HCT116 (cell line): ENCODE measurements around the gene PPP1CB. TPM values are rescaled to one million over a fixed set of nuclear protein-coding genes. Genes with fewer than 3 reads are reported as not detected.

Source experiments
- ATAC-seq: fragments of 200-7000 bp; cut with Tn5 transposase; 2 replicates; pipeline ENCODE4 v1.9.1; 2020; ENCODE audit warnings: mild to moderate bottlenecking, moderate library complexity
- BruUV-seq: library from RNA; stranded (reverse); fragments of 400-500 nt; replicated peaks from 2 replicates; lab custom pipeline; 2021; lab: Mats Ljungman, UMichigan
- CTCF ChIA-PET: fragments of 300-600 bp; sonication (Branson Sonifier 250); formaldehyde crosslinking; loops from one replicate; lab custom pipeline; 2021; ENCODE audit warnings: antibody characterized with exemption; lab: Charles Lee
- POLR2A ChIA-PET: fragments of 300-600, 350-600 bp; sonication (Branson Sonifier 250); formaldehyde crosslinking; loops from one replicate; lab custom pipeline; 2021; ENCODE audit warnings: antibody characterized with exemption; lab: Charles Lee
- RAD21 ChIA-PET, 2 experiments: fragments of 300-600 bp; sonication (Branson Sonifier 250); formaldehyde crosslinking; loops; one replicate each; lab custom pipeline; 2023; ENCODE audit warnings: low total read pairs in 2 of 2; ENCODE audit not compliant: uncharacterized antibody in 2 of 2, unreplicated experiment in 2 of 2, low non-redundant PET in 1 of 2; lab: Charles Lee
- DNase-seq: peaks from one replicate; pipeline ENCODE4 v3.0.0-alpha.2; 2010; ENCODE audit warnings: low read depth, low spot score
- H2AFZ ChIP-seq: fragments of 200-600 bp; shearing (Covaris generic), sonication (generic); 2 replicates; pipeline ENCODE4 v1.6.1; 2017; ENCODE audit warnings: low read depth, mixed run types, mixed read lengths, antibody characterized with exemption, low read length; ENCODE audit not compliant: poor library complexity, severe bottlenecking
- H3K27ac ChIP-seq: 2 replicates; pipeline ENCODE4 v1.5.1; 2012; ENCODE audit warnings: low read depth, low read length
- H3K27me3 ChIP-seq: fragments of 200-600 bp; sonication (generic); 2 replicates; pipeline ENCODE4 v1.6.1; 2016; ENCODE audit warnings: mixed run types, low read length, mixed read lengths; ENCODE audit not compliant: insufficient read depth
- H3K36me3 ChIP-seq, 2 experiments: fragments of 200-500 bp in 1 of 2; fragments of 200-600 bp in 1 of 2; sonication (Bioruptor generic) in 1 of 2; sonication (generic) in 1 of 2; 2 replicates each; pipeline versions ENCODE4 v1.5.1 to v1.6.1; 2014 to 2016; ENCODE audit warnings: low read length in 2 of 2, inconsistent platforms in 1 of 2, mixed read lengths in 1 of 2, mixed run types in 1 of 2; ENCODE audit not compliant: insufficient read depth in 2 of 2, control insufficient read depth in 1 of 2
- H3K4me1 ChIP-seq, 2 experiments: fragments of 200-600 bp in 1 of 2; sonication (generic) in 1 of 2; 2 replicates each; pipeline versions ENCODE4 v1.5.1 to v1.6.1; 2012 to 2017; ENCODE audit warnings: low read length in 2 of 2, inconsistent platforms in 1 of 2, mild to moderate bottlenecking in 1 of 2, mixed read lengths in 1 of 2, mixed run types in 1 of 2, moderate library complexity in 1 of 2; ENCODE audit not compliant: insufficient read depth in 2 of 2, control insufficient read depth in 1 of 2
- H3K4me2 ChIP-seq: fragments of 200-600 bp; sonication (generic); 2 replicates; pipeline ENCODE4 v1.6.1; 2017; ENCODE audit warnings: mixed run types, low read length, mixed read lengths
- H3K4me3 ChIP-seq, 2 experiments: fragments of 200-600 bp in 1 of 2; sonication (generic) in 1 of 2; replicated peaks in 1 of 2; 2 replicates each; pipeline ENCODE4 v1.5.1; 2011 to 2016; ENCODE audit warnings: low read length in 2 of 2, control low read depth in 1 of 2, low read depth in 1 of 2, mild to moderate bottlenecking in 1 of 2, mixed read lengths in 1 of 2, mixed run types in 1 of 2
- H3K79me2 ChIP-seq: fragments of 200-600 bp; sonication (generic); 2 replicates; pipeline ENCODE4 v1.6.1; 2017; ENCODE audit warnings: mild to moderate bottlenecking, mixed run types, low read length, moderate library complexity, mixed read lengths; ENCODE audit not compliant: insufficient read depth
- H3K9ac ChIP-seq: fragments of 200-600 bp; sonication (generic); 2 replicates; pipeline ENCODE4 v1.6.1; 2016; ENCODE audit warnings: low read length, mixed read lengths
- H3K9me2 ChIP-seq: fragments of 200-600 bp; sonication (generic), shearing (Covaris generic); 2 replicates; pipeline ENCODE4 v1.6.1; 2017; ENCODE audit warnings: mixed run types, mild to moderate bottlenecking, moderate library complexity; ENCODE audit not compliant: insufficient read depth
- H3K9me3 ChIP-seq, 2 experiments: fragments of 200-500 bp in 1 of 2; fragments of 200-600 bp in 1 of 2; sonication (Bioruptor generic) in 1 of 2; sonication (generic) in 1 of 2; 2 replicates each; pipeline ENCODE4 v1.6.1; 2014 to 2017; ENCODE audit warnings: low read length in 2 of 2, mixed read lengths in 2 of 2, inconsistent platforms in 1 of 2, low read depth in 1 of 2, mild to moderate bottlenecking in 1 of 2, mixed run types in 1 of 2, moderate library complexity in 1 of 2; ENCODE audit not compliant: control insufficient read depth in 1 of 2, insufficient read depth in 1 of 2
- H4K20me1 ChIP-seq: fragments of 200-600 bp; sonication (generic), shearing (Covaris generic); 2 replicates; pipeline ENCODE4 v1.6.1; 2017; ENCODE audit warnings: mixed run types, mild to moderate bottlenecking, moderate library complexity; ENCODE audit not compliant: insufficient read depth
- CEBPB ChIP-seq: IDR thresholded peaks from 2 replicates; pipeline ENCODE4 v1.6.1; 2012; ENCODE audit warnings: low read depth
- FOSL1 ChIP-seq: IDR thresholded peaks from 2 replicates; pipeline ENCODE4 v1.6.1; 2012; ENCODE audit warnings: low read depth
- JUND ChIP-seq: IDR thresholded peaks from 2 replicates; pipeline ENCODE4 v1.6.1; 2012
- SP1 ChIP-seq: IDR thresholded peaks from 2 replicates; pipeline ENCODE4 v1.6.1; 2012; ENCODE audit warnings: low read depth
- YY1 ChIP-seq: IDR thresholded peaks from 2 replicates; pipeline ENCODE4 v1.6.1; 2011; ENCODE audit warnings: low read length, low read depth, moderate library complexity, mild to moderate bottlenecking; ENCODE audit not compliant: insufficient replicate concordance; ENCODE audit errors: extremely low read depth
- ZFX ChIP-seq: fragments of 450-650 bp; IDR thresholded peaks from 2 replicates; pipeline ENCODE4 v1.6.1; 2017
- intact Hi-C: fragments of 100-400 bp; cut with micrococcal nuclease; formaldehyde crosslinking; loops from 2 replicates; pipeline ENCODE4 v1.10.0; 2022
- total RNA-seq: library from RNA; stranded (reverse); gene quantifications from one replicate; pipeline ENCODE4 v1.2.1, GENCODE V29; 2021; ENCODE audit not compliant: unreplicated experiment

The PPP1CB gene
- total RNA-seq, 1 experiment from 2014 or later, result 174 TPM

DNA sequence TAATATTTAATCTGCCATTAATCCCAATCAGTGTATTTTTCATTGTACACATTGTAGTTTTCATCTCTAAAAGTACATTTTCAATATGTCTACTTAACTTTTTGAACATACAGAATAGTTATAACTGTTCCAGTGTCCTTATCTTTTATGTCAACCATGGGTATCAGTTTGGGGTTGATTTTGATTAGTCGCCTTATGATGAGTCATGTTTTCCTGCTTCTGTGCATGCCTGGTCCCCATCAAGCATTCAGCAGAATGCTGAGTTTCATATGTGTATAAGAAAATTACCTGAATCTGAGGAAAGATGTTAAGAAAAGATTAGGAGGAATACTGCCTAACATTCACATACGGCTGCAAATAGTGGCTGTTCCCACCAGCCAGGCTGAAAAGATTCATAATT, 76.8 kb downstream of the PPP1CB start:
- no peaks in the 10 kb centered on the region for H3K36me3 ChIP-seq
- no peak overlapping the region for H3K27ac ChIP-seq
- intact Hi-C loops, result no loop called here
- no peaks in the 10 kb centered on the region for H3K9me2 ChIP-seq
- H3K9ac ChIP-seq, result no peak overlapping the region
- TF ChIP-seq JUND (0 out of 2 replicates have a peak, but pooled peaks have one; percentile 9), FOSL1 (peak; percentile 53; the same call in 1 of the 2 replicates), YY1 (no peak), ZFX (no peak)
- ChIA-PET CTCF (no interaction called here), POLR2A (no interaction called here), RAD21 (no interaction called here)
- peaks cover 0 to 8% of the 10 kb centered on the region in 2 experiments; a peak in 2 of 4 replicates for H3K4me1 ChIP-seq
- ATAC-seq, result no peak
- H3K4me3 ChIP-seq, result no peak overlapping the region
- BruUV-seq, result no TSS peak
- H3K9me3 ChIP-seq, result no peaks in the 10 kb centered on the region
- no peaks in the 10 kb centered on the region for H4K20me1 ChIP-seq
- no peaks in the 10 kb centered on the region for H3K27me3 ChIP-seq
- no peak for DNase-seq
- no peak overlapping the region; the same call in 1 of the 2 replicates for H3K4me2 ChIP-seq
- no peak overlapping the region for H2AFZ ChIP-seq
- no peaks in the 10 kb centered on the region for H3K79me2 ChIP-seq

DNA sequence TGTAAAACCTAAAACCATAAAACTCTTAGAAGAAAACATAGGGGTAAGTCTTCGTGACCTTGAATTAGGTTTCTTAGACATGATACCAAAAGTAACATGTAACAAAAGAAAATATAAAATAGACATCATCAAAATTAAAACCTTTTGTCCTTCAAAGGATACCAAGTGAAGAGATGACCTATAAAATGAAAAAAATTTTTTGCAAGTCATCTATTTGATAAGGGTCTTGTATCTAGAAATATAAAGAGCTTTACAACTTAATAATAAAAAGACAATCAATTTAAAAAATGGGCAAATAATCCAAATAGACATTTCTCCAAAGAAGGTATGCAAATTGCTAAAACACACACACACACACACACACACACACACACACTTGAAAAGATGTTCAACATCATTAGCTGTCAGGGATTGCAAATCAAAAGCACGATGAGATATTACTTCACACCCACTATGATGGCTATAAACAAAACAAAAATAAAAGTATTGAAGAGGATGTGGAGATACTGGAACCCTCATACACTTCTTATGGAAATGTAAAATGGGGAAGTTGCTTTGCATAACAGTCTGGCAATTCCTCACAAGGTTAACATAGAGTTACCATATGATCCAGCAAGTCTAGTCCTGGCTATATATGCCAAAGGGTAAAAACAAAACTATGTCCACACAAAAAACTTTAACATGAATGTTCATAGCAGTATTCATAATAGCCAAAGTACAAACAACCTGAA, 82.3 kb downstream of the PPP1CB start:
- no peak overlapping the region for H3K4me2 ChIP-seq
- H3K36me3 ChIP-seq, result no peaks in the 10 kb centered on the region
- no peak overlapping the region for H3K4me3 ChIP-seq
- H3K9me3 ChIP-seq, result no peaks in the 10 kb centered on the region
- no peak for DNase-seq
- no peak overlapping the region for H3K9ac ChIP-seq
- intact Hi-C loops, result loop anchor here (10.0 kb wide), 1 partner anchor 361 kb away; no protein-coding TSS in a partner anchor
- no TSS peak for BruUV-seq
- RAD21 ChIA-PET, result no interaction called here
- ATAC-seq, result no peak
- no peak overlapping the region for H2AFZ ChIP-seq
- CTCF ChIA-PET, result interaction anchor here (1.4 kb wide), 1 partner anchor 13 kb away, joined by 3 read pairs; no protein-coding TSS in a partner anchor
- TF ChIP-seq SP1 (no peak), CEBPB (no peak), JUND (no peak)
- TF ChIP-seq, all 23 proteins: peak for 0
- Histone ChIP-seq H3K27ac (no peak overlapping the region), H3K79me2 (no peaks in the 10 kb centered on the region), H3K27me3 (no peaks in the 10 kb centered on the region), H3K4me1 (no peaks in the 10 kb centered on the region), H4K20me1 (no peaks in the 10 kb centered on the region), H3K9me2 (no peaks in the 10 kb centered on the region)
- POLR2A ChIA-PET, result no interaction called here
